CMK (cell line): ENCODE data around the gene MSRB1.
"Not testable (repeated sequence)": the region's sequence is repeated elsewhere in the genome, so short reads cannot be mapped to it uniquely, and the experiment has no call there.

ENCODE experiments used
- DNase-seq: peaks from one replicate; pipeline ENCODE4 v3.0.0-alpha.2; 2010; ENCODE audit warnings: low read depth

MSRB1 gene

GRCh38 chr16:1915732-1916639 lies 27.0 kb downstream of the MSRB1 start:
- no peak for DNase-seq

DNA sequence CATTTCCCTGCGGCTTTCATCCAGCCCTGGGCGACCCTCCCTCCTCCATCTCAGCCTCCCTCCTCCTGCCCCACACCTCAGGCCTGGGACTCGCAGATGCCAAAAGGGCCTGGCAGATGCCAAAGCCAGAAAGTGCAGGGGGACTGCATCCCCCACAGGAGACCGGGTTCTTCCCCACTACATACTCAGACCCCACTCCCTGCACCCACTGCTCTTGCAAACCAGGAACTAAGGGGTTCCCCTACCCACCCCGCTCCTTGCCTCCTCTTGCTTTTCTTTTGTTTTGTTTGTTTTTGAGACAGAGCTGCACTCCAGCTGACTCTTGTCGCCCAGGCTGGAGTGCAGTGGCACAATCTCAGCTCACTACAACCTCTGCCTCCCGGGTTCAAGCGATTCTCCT lies 28.0 kb downstream of the MSRB1 start:
- no peak for DNase-seq

DNA sequence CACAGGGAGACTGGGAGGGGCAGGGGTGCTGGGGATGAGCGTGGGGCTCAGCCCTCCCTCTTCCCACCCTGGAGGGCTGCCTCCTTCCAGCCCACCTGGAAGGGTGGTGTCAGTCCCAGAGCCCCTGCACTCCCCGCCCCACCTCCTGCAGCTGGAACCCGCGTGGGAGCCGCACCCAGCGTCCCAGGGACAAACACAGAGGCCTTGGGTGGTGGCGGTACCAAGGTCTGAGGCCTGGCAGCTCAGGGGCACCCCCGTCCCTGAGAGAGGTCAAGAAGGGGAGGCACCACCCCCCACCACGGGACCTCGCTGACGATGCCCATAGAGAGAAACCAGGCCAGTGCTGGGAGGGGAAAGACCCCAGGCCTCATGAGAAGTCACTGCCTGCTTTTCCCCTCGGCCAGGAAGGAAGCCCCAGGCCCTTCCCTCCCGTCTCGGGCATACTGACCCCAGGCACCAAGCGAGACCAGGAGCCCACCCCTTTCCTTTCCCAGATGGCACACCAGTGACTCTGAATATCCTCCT lies 28.9 kb downstream of the MSRB1 start:
- no peak for DNase-seq

DNA sequence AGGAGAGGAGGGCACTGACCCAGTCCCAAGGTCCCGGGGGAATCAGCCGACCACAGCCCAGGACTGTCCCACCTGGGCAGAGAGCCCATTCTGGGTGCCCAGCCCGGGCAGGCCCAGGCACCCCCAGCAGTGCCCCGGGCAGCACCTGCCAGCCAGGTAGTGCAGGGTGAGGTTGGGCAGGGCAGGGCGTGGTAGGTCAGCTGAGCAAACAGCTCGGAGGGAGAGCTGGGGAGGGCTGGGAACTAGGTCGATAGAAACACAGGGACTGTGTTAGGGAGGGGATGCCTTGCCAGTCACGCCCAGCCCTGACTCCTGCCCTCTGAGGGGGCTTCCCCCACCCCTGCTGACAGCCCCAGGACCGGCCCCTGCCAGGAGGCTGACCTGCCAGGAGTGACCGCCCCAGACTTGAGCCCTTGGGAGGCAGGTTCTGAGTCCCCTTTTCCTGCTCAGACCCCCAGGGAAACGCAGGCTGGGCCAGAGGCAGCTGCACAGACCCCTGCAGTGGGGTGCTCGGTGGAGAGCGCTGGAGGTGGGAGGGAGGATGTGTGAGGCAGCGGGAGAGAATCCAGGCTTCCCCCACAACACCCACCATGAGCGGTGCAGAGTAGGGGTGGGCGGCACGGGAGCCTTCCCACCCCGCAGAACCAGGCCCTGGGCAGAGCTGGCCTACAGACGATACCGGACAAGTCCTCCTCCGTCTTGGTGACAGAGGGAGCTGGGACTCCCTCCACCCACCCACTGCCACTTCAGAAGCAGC lies 29.5 kb downstream of the MSRB1 start:
- no peak for DNase-seq

DNA sequence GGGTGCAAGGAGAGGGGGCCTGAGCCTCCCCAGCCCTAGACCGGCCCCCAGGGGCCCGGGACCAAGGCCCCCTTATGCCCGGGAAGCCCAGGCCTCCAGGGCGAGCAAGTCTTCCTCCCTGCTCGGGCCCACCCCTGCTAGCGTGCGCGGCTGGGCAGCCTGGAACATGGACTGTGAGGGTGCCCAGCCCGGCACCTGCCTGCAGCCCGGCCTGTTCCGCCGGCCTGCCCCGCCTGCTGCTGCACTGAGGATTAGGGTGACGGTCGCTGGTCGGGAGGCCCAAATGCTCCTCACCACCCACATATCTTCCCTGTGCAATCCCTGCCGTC lies 30.8 kb downstream of the MSRB1 start:
- DNase-seq = no peak

DNA sequence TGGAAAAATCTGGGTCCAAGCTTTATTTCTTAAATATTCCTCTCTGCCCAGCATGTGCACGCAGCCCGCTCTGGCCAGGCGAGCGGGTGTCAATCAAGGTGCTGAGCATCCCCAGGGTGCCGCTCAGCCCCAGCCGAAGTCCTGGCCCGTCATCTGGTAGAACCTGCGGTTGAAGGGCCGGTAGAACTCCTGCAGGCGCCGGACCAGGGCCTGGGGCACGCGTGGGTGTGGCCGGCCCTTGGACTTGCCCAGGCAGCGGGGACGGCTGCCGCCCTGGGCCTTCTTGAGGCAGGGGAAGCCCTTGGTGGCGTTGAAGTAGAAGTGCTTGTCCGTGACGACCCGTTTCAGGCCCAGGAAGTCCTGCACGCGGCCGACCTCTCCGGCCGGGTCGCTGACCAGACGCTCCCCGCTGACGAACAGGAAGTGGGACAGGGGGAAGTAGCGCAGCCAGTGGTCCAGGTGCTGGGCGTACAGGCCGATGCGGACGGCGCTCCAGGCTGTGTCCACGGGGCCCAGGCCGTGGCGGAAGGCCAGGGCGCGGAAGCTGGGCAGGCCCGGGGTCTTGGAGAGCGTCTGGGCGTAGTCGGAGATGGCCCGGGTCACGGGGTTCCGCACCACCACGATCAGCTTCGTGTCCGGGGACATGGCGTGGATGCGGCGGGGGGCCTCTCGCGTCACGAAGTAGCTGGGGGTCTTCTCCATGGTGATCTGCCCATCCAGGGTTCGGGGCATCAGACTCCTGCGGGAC lies 31.4 kb downstream of the MSRB1 start:
- no peak for DNase-seq

DNA sequence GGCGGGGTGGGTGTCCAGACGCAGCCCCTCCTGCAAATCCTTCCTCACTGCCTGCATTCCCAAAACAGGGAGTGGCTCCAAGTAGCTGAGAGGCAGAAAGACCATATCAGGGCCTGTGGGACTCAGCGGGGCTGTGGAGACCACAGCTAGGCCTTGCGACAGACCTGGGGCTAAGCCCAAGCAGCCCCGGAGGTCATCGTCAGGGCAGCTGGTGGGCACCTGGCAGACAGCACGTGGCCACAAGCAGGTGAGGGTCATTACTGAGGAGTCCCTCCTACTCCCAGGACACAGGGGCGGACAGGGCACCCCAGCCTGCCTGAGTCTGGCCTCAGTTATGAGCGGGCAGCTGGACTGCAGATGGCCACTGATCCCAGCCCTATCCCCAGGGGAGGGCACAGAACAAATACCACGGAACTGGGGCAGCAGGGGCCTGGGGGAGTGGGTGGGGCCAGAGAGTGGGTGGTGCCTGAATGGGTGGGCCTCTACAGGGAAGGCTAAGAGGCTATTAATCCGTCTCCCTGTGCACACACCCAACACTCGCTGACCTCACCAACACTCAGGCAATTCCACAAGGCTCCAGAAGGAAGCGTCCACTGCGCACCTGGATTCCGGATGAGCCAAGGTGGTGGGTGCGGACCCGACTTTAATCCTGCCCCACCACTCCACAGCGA lies 33.3 kb downstream of the MSRB1 start:
- no peak for DNase-seq

DNA sequence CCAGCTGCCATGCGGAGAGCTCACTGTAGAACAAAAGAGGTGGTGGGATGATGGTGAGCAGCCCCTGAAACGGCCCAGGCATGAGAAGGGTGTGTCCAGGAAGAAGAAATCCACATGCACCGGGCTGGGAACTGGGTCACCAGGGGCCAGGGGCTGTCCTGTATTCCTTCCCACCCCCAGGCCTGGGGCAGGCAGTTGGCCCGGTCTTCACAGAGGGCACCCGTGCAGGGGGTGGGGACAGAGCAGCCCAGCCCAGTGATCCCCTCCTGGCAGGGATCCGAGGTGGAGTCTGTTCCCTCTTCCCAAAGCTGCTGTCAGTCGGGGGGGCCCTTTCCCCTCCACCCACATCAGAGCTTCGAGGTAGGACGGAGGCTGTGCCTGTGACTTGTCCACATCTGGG lies 34.0 kb downstream of the MSRB1 start:
- DNase-seq = no peak

- no peak for DNase-seq
Measured at GRCh38 chr16:1908184-1908583, 34.8 kb downstream of the MSRB1 start.

DNA sequence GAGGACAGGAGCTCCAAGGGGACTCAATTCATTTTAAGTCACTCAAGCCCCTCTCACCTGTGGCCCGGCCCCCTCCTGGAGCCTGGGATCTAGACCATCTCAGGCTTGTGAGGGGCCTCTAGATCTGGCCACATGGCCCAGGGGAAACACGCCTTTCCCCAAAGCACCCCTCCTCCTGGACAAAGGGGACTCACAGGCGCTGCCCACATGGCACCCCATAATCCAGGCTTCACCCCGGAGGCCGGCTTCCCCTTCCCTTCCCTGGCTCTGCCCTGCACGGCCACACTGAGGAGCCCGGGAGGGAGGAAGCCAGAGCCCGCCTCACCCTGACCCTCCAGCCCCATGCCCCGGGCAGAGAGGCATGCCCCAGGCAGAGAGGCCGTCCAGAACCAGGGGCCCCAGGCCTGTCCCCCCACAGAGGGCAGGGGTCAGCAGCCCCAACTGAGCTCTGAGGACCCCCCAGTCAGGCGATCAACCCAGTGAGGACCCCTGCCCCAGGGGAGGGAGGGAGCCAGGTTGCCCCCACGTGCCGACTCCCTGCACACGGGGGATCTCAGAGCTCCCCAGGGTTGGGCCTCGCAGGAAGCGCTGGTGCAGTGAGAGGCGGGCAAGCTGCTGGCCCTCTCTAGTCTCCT lies 35.7 kb downstream of the MSRB1 start:
- no peak for DNase-seq

GRCh38 chr16:1906846-1907165 lies 36.2 kb downstream of the MSRB1 start:
- DNase-seq = no peak

DNA sequence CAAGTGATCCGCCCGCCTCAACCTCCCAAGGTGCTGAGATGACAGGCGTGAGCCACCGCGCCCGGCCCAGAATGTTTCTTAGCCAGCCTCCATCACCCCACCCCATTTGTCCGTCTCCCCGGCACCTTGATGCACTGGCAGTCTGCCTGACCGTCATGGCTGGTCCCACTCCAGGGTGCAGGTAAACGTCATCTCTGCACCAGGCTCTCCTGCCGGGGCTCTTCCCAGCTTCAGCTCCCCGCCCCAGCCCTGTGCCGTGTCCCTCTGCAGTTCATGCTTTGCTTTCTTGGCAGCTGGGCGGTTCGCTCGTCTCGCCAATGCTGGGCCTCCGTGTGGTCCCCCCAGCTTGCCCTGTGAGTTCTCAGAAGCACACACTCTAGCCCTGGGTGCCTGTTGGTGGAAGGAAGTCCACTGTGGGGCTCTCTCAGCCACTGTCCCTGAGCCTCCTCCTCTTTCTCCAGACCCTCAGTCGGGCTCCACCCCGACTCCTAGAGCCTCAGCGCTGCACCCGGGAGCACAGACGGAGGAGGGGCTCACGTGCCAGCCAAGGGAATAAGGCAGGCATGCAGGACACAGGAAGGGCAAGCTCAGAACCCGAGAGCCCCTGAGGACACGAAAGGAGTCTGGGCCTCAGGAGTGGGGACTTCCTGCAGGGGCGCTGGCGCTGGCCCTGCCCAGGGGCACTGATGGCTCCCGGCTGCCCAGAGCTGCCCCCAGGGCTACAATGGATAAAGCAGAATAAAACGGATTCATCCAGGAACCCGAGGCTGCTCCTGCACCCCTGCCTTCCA lies 36.7 kb downstream of the MSRB1 start:
- DNase-seq = no peak

DNA sequence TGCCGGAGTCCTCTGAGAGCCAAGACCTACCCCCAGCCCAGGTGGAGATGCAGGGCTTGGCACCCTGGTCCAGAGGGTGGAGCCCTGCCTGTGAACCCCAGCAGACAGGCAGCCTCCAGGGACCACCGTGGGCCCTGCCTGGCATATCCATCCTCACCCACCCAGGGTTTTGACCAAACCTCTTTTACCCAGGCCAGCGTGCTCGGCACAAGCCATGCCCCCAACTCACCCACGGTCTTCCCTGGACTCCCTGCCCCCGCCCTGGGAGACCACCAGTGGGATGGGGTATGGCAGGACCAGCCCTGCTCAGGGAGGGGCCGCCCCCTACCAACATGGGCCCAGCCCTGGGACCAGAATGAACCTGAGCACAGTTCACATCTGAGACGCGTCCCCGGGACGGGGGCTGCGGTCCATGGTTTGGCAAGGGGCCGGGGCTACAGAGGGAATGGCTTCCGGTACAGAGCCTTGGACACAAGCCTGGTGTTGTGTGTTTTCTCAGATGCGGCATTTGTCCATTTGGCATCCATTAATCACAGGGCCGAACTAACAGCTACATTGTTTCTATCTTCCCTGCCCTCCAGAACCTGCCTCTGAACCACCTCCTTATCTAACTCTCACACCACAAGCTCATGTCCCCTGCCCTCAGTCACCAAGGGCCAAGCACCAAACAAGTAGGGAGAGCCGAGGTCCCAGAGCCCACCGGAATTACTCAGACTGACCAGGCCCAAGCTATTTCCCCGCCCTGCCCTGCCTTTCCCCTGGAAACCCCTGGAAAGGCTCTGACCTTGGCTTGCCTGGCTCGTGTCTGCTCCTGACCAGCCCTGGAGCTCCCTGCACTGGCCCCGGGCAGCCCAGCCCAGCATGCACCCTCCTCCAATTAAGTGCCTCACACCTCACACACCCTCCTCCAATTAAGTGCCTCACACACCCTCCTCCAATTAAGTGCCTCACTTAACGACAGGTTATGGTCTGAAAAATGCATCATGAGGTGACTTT lies 38.9 kb downstream of the MSRB1 start:
- no peak for DNase-seq

GRCh38 chr16:1903220-1903574 lies 39.8 kb downstream of the MSRB1 start:
- no peak for DNase-seq

GRCh38 chr16:1902547-1903219 lies 40.3 kb downstream of the MSRB1 start:
- no peak for DNase-seq

DNA sequence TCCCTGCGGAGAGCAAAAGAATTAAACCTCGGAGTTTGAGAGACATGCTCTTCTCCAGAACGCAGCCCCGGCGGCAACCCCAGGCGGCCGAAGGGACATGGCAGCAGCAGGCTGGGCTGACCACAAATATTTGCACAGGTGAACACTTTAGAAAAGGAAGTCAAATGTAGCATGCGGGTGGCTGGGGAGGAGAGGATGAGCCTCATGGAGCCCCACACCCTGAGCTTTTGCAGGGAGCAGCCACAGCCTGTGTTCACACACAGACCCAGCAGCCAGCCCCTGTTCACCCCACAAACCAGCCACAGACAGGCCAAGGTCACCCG lies 42.6 kb downstream of the MSRB1 start:
- DNase-seq = no peak

DNA sequence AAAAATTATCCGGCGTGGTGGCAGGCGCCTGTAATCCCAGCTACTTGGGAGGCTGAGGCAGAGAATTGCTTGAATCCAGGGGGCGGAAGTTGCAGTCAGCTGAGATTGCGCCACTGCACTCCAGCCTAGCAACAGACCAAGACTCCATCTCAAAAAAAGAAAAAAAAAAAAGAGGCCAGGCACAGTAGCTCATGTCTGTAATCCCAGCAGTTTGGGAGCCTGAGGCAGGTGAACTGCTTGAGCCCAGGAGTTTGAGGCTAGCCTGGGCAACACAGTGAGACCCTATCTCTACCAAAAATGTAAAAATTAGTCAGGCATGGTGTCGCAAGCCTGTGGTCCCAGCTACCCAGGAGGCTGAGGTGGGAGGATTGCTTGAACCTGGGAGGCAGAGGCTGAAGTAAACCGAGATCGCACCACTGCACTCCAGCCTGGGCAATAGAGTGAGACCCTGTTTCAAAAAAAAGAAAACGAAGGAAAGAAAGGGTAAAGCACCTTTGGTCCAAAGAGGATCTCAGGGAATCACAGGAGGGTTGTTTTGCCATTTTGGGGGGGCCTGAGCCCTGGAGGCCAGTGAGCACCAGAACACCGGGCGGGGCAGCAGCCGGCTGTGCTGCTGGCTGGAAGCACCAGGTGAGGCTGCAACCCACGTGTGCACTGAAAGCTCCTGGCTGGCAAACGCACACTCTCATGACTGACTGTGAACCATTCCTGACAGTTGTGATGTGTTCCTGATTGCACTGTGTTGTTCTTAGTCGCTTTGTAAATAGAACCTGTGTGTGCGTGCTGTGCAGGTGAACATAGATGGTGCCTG lies 43.2 kb downstream of the MSRB1 start:
- no peak for DNase-seq

- not testable (repeated sequence) for DNase-seq
Measured at GRCh38 chr16:1897692-1898091, 45.3 kb downstream of the MSRB1 start.
